Measurements from ENCODE around the gene RNASE13.
A peak's percentile ranks its signal among the peaks of the same experiment; 100 is the strongest.
"Not testable (repeated sequence)": the region's sequence is repeated elsewhere in the genome, so short reads cannot be mapped to it uniquely, and the experiment has no call there.

The RNASE13 gene

DNA sequence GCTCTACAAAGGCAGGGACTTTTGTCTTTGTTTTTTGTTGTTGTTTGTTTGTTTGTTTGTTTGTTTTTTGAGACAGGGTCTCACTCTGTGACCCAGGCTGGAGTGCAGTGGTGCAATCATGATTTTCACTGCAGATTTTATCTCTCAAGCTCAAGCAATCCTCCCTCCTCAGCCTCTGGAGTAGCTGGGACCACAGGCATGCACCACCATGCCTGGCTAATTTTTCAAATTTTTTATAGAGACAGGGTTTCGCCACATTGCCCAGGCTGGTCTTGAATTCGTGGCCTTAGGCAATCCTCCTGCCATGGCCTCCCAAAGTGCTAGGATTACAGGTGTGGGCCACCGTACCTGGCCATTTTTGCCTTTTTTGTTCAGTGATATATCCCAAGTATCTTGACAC, 6.3 kb upstream of the RNASE13 start:
- not testable (repeated sequence) for DNase-seq

DNA sequence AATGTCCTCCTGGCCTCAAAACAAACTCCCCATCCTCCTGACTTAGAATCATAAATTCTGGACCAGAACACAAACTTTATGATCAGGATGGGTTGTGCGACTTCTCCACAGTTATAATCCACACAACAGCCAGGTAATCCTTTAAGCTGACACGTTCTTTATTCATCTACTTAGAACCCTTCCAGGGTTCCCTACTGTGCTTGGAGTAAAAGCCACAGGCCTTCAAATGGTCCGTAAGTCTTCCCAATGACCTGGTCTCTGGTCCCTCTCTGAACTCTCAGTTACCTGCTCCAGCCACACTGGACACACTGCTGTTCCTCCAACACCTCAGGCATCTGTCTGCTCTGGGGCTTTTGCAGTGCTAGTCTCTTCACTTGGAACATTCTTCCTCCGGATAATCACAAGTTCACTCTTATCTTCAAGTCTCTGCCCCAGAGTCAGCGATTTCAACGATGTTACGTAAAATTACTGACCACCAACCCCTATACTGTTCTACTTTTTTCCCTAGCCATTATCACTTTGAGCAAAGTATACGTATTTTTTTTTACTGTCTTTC, 5.8 kb upstream of the RNASE13 start:
- no peak for DNase-seq

DNA sequence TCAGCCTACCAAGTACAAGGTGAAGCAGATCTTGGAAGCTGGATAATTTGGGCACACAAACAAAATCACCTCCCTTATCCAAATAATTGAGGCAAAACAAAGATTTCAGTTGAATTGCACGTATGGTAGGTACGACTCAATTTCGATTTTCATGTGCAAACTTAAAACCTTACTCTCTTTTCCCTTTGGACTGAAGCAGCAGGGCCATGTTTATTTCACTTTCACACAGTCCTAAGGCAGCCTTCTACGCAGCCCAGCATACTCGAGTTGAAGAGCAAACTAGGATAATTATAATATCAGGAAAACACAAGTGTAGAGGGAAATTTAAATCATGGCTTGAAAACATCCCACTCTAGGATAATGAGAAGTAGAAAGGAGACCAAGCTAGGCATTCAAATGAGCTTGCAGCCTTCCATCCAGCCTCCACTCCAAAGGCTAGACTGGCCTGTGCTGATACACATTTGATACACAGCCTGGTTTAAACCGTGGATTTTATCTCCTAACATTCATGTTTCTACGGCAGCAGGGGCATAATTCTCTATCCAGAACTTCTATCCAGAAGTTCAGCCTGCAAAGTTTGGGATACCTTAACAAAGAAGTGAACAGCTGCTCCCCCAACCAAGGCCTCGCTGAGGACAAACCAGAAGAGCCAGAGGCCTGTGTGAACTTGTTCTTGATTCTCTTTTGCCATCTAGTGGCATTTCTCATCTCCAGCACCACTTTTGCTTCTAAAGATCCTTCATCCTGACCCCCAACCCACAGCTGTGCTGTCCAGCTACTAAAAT, 5.2 kb upstream of the RNASE13 start:
- DNase-seq, result peak; percentile 79

DNA sequence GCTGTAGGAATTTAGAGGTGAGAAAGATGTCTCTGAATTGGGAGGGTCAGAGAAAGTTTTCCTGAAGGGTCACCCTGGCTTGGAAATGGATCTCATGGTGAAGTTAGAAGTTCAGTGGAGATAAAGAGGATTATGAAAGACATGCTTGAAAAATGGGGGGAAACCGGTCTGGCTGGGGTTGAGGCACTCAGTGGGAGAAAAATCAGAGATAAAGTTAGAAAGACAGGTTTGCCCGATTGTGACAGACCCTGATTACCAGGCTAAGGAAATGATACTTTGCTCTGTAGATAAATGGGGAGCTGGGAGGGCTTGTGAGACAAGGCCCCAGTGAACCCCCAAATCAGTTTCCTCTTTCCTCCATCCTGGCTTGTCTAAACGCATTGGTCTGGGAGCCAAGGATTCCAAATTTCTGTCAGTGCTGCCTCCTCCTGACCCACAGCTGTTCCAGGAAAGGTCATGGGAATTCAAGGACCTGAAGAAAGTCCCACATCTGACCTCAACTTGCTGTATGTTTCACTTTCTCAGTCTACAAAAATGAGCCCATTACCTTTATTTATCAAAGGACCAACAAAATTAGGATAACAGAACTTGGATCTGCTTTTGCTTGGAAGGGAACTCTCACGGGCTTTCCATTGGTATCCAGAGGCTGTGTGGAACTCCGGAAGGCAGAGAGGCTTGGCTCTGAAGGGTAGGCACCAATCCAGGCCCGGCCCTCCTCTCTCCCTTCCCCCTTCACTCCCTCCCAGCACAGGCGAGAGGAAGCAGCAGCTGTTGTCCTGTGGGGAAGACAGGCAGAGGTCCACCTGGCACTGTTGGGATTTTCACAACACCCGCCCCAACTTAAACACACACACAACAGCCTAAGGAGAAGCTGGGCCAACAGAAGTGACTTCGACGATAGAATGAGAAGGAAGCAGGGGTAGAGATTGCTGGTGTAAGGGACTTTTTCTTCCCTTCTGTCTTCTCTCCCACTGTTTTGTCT, 4.1 kb upstream of the RNASE13 start:
- DNase-seq, result peak; percentile 72

DNA sequence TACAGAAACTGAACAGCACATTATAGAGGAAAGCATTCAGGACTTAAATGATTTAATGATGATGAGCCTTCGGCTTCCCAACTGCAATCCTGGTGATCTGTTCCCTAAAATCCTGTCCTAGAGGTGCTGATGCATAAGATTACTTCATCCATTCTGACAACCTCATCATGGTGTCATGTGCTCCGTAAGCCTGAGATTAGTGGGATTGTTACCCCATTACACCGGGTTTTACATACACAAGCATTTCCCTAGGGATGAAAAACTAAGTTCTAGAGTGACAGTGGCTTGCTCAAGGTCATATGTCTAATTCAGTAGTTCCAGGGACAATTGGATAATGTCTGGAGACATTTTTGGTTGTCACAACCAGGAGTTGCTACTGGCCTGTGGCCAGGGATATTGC, 2.5 kb upstream of the RNASE13 start:
- DNase-seq, result no peak

DNA sequence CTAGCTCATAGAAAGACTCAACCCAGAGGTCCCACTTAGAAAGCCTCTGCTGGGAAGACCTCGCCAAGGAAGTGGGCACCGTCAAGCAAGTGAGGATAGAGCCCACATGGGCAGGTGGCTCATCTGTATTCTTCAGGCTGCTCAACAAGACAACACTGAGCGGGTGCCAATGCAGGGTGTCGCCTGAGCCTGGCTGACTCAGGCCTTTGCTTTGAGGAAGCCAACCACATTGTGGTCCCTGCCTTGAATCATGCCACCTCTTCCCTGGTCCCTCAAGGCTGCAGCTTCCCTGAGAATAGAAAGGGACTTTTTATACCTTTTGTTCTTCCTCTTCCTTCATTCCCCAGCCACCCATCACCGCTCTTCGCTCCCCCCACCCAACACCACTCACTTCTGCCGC, 2.1 kb upstream of the RNASE13 start:
- DNase-seq, result no peak

DNA sequence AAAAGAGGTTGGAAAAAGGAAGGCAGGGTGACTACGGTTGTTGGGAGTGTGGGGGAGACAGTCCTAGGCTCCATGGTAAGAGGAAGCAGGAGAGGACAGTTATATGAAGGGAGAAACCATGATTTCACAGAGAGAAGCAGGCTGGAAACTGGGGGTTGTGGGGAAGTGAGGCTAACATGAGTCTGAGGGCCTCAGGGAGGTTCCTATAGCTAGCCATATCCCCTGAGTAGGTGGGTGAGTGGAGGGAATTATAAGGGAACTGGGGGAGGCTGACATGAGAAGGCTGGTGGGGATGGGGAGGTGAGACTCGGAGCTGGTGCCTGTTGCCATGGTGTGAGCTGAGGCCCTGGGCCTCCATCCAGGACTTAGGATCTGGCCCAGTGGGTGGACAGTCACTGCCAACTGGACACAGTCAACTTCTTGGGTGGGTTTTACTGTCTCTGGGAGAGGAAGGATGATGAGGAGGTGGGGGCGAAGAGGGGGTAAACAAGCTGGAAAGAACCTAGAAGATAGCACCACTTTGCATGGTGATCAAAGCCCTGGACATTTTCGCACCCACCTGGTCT, 1.4 kb downstream of the RNASE13 start:
- DNase-seq, result no peak

DNA sequence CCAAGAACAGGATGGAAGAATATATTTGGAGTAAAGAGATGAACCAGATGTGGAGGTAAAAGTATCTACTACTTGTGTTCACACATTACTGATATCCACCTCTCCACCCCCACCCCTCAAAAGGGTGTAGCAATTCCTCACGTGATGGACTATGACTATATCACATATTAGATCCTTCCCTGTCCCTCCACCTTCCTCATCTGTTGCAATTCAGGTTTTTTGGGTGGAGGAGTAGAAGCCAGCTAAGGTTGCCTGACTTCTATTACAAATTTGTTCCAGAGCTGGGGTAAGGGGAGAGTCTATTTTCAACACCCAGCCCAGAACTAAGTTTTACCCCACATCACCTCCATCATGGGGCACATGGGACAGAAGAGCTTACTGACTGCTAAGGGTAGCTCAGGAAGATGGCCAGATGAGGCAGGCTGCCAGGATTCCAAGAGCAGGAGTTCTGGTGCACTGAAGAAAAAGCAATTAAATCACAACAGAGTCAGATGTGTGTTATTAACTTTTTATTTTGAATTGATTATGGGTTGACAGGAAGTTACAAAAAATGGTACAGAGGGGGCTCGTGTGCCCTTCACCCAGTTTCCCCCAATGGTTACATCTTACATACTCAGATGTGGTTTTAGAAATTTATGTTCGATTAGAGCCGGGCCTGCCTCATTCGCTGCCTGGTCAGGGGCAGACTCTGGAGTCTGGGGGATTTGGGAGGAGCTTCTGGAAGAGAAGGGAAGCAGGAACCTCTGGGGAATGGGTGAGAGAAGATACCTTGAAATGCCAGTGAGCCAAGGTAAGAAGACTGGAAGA, 2.1 kb downstream of the RNASE13 start:
- no peak for DNase-seq

DNA sequence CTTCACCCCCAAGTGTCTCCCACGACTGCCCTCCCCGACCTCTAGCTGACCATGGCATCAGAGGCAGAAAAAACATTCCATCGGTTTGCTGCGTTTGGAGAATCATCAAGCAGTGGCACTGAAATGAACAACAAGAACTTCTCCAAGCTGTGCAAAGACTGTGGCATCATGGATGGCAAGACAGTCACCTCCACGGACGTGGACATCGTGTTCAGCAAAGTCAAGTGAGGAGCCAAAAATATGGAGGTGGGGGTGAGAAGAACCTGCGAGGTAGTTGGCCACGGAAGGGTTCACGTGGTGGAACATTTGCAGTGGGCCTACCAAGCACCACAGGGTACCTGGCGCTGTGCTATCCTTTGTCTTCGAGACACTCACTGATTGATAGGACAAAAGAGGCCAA, 4.1 kb downstream of the RNASE13 start:
- DNase-seq, result no peak

DNA sequence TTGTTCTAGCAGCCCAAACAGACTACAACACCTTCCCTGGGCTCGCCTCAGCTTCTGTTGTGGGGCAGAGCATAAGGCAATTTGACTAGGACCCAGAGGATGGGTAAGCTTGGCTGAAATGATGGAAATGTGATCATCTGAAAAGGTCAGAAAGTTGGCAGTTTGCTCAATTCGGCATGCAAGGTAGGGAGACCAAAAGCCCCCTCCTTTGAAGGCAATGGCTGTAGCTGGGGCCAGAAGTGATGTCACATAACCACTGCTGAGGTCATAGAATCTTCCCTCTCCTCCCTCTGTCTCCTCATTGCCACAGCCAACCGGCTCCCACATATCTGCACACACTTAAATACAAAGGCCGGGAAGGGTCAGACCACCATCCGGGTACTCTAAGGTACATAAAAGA, 4.7 kb downstream of the RNASE13 start, which contains the start of gene TPPP2:
TSS of gene TPPP2 (plus strand) at position 301 of the 400 bp plus-strand sequence. CDS start 365 bp downstream, outside the sequence.
- no peak for DNase-seq

DNA sequence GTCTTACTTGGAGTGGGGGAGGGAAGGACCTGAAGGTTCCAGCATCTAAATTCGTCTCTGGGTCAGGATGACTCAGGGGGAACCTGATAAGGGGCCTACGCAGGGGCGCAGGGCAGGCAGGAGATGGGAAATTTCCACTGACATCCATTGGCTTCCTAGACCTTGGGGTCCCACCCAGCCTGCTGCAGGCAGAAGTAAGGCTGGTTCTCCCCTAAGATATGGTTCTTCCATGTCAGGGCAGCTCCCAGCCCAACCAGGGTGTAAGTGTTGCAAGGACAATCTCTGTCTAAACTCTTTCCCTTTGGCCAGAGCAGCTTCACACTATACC, 7.7 kb downstream of the RNASE13 start:
- DNase-seq, result no peak

DNA sequence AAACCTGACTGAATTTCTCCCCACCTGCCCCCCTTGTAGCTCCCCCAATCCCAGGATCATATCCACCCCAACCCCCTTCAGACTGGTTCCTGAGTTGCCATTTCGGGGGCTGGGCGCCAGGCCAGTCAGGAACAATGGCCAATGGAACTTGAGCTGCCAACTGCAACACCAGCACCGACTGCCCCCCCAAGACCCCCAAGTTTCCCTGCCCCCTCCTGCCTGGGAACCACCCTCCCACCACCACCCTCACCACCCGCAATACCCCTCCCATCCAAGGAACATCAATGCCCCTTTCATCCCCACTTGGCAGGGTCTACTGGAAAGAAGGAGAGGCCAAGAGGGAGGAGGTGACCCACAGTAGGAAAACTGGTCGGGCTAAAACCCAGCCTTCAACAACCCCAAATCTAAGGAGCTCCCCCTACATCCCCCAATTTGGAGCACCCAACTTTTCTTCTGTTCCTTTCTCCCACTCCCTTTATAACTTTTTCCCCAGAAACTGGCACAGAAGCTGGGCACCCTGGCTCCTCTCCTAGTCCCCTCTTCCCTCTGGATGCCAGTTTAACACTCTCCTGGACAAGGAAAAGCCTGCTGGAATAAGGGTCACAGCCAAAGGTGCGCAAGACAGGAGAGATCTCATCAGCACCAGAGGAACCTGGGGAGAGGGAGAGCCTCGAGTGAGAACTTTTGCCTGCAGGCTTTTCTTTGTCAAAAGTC, 8.2 kb downstream of the RNASE13 start:
- no peak for DNase-seq

DNA sequence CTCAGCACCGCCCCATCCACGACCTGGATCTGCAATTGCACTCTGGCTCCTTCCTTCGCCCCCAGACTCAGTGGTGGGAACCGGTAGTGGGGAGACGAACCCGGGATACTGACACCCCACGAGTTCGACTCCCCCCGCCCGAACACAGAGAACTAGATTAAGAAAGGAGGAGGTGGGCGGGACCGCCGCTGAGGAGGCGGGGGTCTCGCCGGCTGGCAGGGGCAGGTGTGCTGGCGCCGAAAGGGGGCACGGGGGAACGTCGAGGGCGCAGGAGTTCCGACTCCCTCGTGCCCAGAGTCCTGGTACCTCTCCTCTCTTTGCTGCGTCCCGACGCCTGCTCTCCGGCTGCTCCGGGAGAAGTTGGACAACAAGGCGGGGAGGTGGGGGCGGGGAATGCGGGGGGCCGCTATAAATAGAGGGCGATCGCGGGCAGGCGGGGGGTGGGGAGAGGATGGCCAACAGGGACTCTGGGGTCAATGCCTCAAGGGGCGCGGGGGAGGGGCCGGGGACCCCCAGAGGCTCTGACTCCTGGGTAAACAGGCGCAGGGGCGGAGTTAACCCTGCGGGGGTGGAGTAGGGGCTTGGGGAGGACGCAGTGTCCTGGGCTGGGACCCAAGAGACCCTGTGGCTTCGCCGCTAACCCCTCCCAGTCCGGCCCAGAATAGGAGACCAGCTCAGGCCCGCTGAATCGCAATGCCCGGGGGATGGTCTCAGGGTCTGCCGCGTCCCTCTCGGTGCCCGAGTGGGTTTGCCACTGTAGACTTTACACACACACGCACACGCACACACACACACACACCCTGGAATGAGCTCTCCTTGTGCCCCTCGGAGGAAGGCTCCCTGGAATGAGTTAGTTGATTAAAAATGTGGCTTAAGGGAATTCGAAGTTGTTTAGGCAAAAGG, 9.0 kb downstream of the RNASE13 start:
- no peak for DNase-seq

DNA sequence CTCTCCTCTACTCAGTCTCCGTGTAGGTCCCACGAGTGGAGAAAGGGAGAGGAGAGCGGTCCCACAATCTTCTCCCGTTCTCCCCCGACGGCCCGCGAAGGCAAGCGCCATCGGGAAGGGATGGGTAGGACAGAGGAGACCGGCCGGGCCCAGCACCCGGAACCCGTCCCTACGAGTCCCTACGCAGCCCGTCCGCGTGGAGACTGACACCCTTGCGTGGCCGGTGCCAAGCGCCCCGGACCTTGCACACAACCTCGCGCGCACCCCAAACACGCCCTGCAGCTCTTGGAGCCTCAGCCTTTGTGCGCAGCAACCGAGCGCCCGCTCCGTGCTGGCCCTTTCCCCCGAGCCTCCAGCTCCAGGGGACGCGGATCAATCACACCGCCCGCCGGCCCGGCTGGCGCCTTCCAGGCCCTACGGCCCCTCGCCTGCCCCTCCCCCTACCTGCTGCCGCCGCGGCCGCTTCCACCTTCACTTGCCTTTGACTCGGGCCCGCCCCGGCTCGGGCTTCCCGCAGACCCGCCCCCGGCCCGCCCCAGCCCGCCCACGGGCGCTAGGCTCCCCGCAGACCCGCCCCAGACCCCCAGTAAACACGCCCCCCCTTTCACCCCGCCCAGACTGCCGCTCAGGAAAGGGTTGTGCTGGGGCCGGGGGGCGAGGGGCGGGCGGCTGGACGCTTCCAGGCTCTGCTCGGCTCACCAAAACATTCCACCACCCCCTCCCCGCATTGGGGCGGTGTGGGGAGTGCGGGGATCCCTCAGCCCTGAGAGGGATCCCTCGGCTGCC, 9.8 kb downstream of the RNASE13 start, which contains the start of gene NDRG2:
TSS of gene NDRG2 (minus strand) at position 477 of the 786 bp plus-strand sequence. CDS start 1,746 bp downstream, outside the sequence.
- peak; percentile 31 for DNase-seq

DNA sequence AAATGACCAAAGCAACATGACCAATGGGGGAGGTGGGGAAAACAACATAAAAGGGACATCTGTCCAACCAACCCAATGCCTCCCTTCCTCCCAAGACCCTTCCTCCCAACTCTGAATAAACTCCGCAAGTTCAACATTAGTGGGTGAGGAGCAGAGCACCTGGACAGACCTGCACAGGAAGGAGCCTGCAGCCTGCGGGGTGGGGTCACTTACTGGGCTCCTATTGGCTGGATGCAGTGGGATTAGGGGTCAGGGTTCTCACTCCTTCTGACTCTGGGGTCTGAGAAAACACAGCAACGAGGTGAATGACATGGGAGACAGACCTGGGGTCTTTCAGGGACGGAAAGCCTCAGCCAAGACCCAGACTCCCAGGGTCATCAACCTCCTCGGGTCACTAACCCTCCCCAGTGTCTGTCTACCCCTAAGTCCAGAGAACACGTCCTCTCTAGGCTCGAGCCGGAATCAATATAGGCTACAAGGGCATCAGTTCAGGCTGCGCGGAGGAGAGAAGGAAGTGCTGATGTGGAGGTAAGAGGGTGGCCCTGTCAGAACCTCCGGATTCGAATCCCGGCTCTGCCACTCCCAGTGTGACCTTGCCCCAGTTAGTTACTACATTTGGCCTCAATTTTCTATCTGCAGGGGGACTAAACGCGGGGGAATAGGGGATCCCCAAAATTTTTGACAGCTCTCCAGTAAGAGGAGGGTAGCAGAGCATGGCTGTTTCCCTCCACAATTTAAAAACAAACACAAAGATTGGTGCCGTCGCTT, 10.6 kb downstream of the RNASE13 start:
- DNase-seq, result no peak

DNA sequence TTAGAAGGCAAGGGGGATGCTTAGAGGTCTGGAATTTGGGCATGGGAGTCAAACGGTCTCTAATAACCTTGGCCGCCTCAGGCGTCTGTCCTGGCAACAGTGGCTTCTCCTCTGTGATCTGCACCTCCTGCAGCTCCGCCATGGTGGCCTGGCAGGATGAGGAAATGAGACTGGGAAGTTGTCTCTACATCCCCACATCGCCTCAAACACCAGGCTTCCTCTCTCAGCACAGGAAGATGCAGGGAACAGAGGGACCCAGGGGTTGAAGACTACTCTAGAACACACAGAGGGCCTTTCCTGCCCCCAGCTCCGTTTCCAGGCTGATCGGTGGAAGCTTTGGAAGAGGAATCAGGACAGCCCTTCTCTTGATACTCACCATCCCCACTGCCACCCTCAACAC, 11.4 kb downstream of the RNASE13 start:
- no peak for DNase-seq

DNA sequence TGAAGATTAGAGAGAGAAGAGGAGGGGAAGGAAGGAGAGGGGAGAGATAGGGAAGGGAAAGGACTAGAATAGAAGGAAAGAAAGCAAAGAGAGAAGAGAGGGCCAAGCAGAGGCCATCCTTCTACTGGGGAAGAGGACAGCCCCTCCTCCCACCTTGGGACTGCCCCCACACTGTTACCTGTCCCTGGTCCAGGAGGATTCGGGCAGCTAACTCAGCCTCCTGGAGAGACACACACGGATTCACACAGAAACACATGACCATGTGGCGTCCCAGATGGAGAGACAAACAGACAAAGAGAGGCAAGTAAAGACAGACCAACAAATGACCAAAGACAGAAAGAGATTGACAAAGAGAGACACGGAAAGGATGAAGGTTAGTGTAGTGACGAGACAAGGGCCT, 11.9 kb downstream of the RNASE13 start:
- no peak for DNase-seq

DNA sequence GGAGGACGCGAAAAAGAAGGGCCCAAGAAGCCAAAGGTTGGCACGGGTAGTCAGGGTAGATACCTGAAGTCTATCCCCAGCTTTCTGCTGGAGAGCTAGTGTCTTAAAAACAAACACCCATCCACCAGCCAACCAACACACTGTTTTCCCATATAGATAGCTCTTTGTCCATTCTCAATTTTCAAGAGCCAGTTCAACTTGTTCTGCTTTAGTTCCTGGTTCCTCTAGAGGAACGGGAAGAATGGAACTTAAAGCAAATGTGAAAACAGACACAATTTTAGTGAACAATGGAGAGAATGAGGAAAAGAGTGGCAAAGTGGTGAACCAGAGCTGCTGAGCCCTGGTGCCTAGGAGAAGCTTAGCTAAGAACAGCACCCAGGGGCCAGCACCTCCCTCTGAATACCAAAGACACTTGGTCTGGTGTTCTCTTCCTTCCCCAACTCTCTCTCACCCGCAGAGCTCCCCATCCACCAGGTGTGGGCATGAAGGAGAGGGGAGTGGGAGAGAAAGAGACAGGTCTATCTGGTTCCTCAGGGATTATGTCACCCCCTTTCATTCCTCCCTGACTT, 13.5 kb downstream of the RNASE13 start:
- DNase-seq, result no peak

All from NCI-H1694 treated with DMSO at 0.1 percent for 48 hours (cell line).